ENCODE data around the gene RAB23. TPM values are rescaled to one million over a fixed set of nuclear protein-coding genes. Genes with fewer than 3 reads are reported as not detected.

The RAB23 gene
- total RNA-seq, 1 experiment from 2014 or later: 8.4 TPM

- H3K27ac Mint-ChIP-seq (ENCODE audit: low read depth, unreplicated experiment): no peak overlapping the region
- peaks cover 19% of the 10 kb centered on the region for H3K4me1 Mint-ChIP-seq (ENCODE audit: insufficient read depth, unreplicated experiment)
- CTCF ChIA-PET: interaction anchor here (0.6 kb wide), 1 partner anchor 92 kb away, joined by 3 read pairs; the partner anchor contains the start of gene PRIM2
- BruUV-seq (replicated peaks): no TSS peak
- H3K9me3 Mint-ChIP-seq (ENCODE audit: unreplicated experiment): no peaks in the 10 kb centered on the region
- H3K27me3 Mint-ChIP-seq (ENCODE audit: insufficient read depth, unreplicated experiment): no peaks in the 10 kb centered on the region
- peak; percentile 18 for DNase-seq (ENCODE audit: unreplicated experiment)
- H3K36me3 Mint-ChIP-seq (ENCODE audit: insufficient read depth, unreplicated experiment): no peaks in the 10 kb centered on the region
- POLR2A ChIA-PET: no interaction called here
- no peak overlapping the region for H3K4me3 Mint-ChIP-seq (ENCODE audit: unreplicated experiment)
- intact Hi-C loops (cut with micrococcal nuclease): no loop called here
- TF ChIP-seq CTCF (IDR thresholded peaks at IDR 0.05; ENCODE audit: unreplicated experiment): no peak
These were observed 2.8 kb upstream of the RAB23 start for GRCh38 chr6:57224769-57225515.

- peak overlapping the region; percentile 56 for H3K27ac Mint-ChIP-seq (ENCODE audit: low read depth, unreplicated experiment)
- H3K4me1 Mint-ChIP-seq (ENCODE audit: insufficient read depth, unreplicated experiment): peaks cover 25% of the 10 kb centered on the region
- no peaks in the 10 kb centered on the region for H3K36me3 Mint-ChIP-seq (ENCODE audit: insufficient read depth, unreplicated experiment)
- ChIA-PET CTCF (interaction anchor here (0.6 to 2.8 kb wide), 4 partner anchors 15 to 1413 kb away, joined by 3 to 15 read pairs (median 4); partner anchors contain the start of gene PRIM2), POLR2A (interaction anchor here (0.5 to 4.2 kb wide), 6 partner anchors 17 to 339 kb away, joined by 3 to 28 read pairs (median 4); partner anchors contain the start of gene PRIM2)
- BruUV-seq (replicated peaks): no TSS peak
- no peaks in the 10 kb centered on the region for H3K27me3 Mint-ChIP-seq (ENCODE audit: insufficient read depth, unreplicated experiment)
- no peak for DNase-seq (ENCODE audit: unreplicated experiment)
- intact Hi-C loops (cut with micrococcal nuclease): loop anchor here (2.0 kb wide), 1 partner anchor 46 kb away; no protein-coding TSS in a partner anchor
- TF ChIP-seq CTCF (IDR thresholded peaks at IDR 0.05; ENCODE audit: unreplicated experiment): no peak
- peak overlapping the region; percentile 84 for H3K4me3 Mint-ChIP-seq (ENCODE audit: unreplicated experiment)
- no peaks in the 10 kb centered on the region for H3K9me3 Mint-ChIP-seq (ENCODE audit: unreplicated experiment)
These were observed 603 bp upstream of the RAB23 start for GRCh38 chr6:57222743-57223077.

GRCh38 chr6:57221191-57221935 lies 744 bp downstream of the RAB23 start:
- Mint-ChIP-seq H3K27ac (ENCODE audit: low read depth, unreplicated experiment) (peak overlapping the region; percentile 56), H3K9me3 (ENCODE audit: unreplicated experiment) (no peaks in the 10 kb centered on the region), H3K4me1 (ENCODE audit: insufficient read depth, unreplicated experiment) (peaks cover 37% of the 10 kb centered on the region), H3K27me3 (ENCODE audit: insufficient read depth, unreplicated experiment) (no peaks in the 10 kb centered on the region), H3K36me3 (ENCODE audit: insufficient read depth, unreplicated experiment) (no peaks in the 10 kb centered on the region), H3K4me3 (ENCODE audit: unreplicated experiment) (peak overlapping the region; percentile 84)
- no TSS peak for BruUV-seq (replicated peaks)
- CTCF ChIA-PET: interaction anchor here (0.6 to 2.8 kb wide), 12 partner anchors 9 to 333 kb away, joined by 3 to 15 read pairs (median 4); partner anchors contain the start of gene PRIM2
- peak; percentile 56 for TF ChIP-seq CTCF (IDR thresholded peaks at IDR 0.05; ENCODE audit: unreplicated experiment)
- DNase-seq (ENCODE audit: unreplicated experiment): peak; percentile 60
- intact Hi-C loops (cut with micrococcal nuclease): no loop called here
- POLR2A ChIA-PET: interaction anchor here (0.6 to 4.2 kb wide), 16 partner anchors 10 to 146 kb away, joined by 3 to 28 read pairs (median 4); partner anchors contain the start of genes BAG2 and PRIM2

Data from MCF 10A (cell line).